ENCODE results near the gene TXNDC11.
A peak's percentile ranks its signal among the peaks of the same experiment; 100 is the strongest.
"Not testable (repeated sequence)": the region's sequence is repeated elsewhere in the genome, so short reads cannot be mapped to it uniquely, and the experiment has no call there.

Gene TXNDC11, protein sequence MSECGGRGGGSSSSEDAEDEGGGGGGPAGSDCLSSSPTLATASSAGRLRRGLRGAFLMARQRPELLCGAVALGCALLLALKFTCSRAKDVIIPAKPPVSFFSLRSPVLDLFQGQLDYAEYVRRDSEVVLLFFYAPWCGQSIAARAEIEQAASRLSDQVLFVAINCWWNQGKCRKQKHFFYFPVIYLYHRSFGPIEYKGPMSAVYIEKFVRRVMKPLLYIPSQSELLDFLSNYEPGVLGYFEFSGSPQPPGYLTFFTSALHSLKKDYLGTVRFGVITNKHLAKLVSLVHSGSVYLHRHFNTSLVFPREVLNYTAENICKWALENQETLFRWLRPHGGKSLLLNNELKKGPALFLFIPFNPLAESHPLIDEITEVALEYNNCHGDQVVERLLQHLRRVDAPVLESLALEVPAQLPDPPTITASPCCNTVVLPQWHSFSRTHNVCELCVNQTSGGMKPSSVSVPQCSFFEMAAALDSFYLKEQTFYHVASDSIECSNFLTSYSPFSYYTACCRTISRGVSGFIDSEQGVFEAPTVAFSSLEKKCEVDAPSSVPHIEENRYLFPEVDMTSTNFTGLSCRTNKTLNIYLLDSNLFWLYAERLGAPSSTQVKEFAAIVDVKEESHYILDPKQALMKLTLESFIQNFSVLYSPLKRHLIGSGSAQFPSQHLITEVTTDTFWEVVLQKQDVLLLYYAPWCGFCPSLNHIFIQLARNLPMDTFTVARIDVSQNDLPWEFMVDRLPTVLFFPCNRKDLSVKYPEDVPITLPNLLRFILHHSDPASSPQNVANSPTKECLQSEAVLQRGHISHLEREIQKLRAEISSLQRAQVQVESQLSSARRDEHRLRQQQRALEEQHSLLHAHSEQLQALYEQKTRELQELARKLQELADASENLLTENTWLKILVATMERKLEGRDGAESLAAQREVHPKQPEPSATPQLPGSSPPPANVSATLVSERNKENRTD

DNA sequence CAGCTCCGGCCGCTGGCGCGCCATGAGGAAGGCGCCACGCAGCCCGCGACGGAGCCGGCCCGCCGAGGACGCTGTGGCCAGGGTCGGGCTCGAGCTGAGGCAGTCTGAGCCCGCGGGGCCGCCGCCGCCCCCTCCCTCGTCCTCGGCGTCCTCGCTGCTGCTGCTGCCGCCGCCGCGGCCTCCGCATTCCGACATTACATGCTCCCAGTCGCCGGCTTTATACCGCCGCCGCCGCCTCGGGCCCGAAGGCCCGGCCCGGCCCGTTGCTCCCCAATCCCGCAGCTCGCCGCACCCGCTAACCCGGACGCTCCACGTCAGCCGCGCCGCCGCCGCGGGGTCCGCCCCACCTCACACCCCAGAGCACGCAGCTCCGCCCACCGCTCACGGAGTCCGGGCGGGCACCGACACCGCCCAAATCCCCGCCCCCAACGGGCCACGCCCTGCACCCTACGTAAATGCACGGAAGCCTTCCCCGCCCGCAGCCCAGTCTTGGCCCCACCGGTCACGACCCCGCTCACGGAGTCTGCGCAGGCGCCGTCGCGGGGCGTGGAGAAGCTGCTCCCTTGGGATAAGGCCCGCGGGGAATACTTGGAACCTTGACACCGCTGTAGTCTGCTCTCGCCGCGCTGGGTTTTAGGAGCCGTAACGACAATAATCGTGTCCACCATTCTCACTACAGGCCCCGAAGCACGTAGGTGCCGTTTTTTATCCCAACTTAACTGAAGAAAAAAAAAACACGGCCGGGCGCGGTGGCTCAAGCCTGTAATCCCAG, at the start of gene TXNDC11:
TSS of gene TXNDC11 (minus strand) at position 322 of the 772 bp plus-strand sequence. CDS start at position 195, 127 bp downstream.
- peak; percentile 99 for DNase-seq
- in situ Hi-C loops (cut with MboI; ENCODE audit: low pct_unique_long_range_greater_than_20kb, low sequenced_read_pairs), result no loop called here

DNA sequence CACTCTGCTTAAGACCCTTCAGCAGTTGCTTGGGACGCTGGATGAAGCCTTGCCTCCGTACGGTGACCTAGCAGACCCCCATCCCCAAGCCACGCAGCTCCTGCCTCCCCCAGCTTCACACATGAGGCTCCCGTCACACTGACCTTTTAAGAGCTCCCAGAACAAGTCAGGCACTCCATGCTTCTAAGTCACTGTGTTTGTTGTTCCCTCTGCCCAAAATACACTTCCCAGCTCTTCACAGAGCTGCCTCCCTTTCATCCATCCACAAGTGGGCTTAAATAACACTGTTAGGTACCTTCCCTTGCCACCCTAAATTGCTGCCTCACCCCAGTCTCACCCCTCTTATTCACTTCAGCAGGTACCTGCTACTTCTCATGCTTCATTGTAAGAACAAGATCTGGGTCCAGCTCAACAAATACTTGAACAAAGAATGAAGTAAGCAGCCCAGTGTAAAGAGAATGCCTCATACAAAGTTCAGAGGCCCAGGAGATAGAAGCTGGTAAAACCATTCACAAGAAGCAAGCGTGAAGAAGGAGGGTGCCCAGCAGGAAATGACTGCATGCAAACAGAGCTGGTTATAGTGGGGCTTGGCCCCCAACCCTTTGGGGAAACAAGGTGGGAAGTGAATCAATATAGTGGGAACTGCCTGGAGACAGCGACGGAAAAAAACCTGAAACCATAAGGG, 48.6 kb upstream of the TXNDC11 start:
- DNase-seq, result no peak
- in situ Hi-C loops (cut with MboI; ENCODE audit: low pct_unique_long_range_greater_than_20kb, low sequenced_read_pairs), result no loop called here

DNA sequence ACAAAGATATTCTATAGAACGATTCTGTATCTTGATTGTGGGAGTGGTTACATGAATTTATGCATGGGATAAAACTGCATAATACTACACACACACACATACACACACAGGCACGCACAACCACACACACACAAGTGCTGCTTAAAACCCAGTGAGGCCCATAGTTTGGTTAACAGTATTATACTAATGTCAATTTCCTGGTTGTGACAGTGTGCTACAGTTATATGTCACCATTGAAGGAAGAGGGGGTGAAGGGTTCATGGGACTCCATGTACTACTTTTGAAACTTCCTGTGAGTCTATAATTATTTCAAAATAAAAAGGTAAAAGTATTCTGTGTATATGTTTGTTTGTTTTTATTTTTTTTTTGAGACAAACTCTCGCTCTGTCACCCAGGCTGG, 46.3 kb upstream of the TXNDC11 start:
- DNase-seq, result no peak
- in situ Hi-C loops (cut with MboI; ENCODE audit: low pct_unique_long_range_greater_than_20kb, low sequenced_read_pairs), result no loop called here

DNA sequence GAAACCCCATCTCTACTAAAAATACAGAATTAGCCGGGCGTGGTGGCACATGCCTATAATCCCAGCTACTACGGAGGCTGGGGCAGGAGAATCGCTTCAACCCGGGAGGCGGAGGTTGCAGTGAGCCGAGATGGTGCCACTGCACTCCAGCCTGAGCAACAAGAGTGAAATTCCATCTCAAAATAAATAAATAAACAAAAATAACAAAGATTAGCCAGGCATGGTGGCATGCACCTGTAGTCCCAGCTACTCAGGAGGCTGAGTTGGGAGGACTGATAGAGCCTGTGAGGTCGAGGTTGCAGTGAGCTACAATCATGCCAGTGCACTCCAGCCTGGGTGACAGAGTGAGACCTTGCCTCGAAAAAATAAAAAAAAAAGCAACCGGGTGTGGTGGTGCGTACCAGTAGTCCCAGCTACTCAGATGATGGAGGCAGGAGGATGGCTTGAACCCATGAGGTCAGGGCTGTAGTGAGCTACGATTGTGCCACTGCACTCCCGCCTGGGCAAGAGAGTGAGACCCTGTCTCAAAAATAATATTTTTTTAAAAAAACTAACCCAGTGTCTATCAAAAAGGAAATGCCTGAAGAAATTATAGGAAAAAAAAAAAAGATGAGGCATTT, 42.4 kb upstream of the TXNDC11 start:
- in situ Hi-C loops (cut with MboI; ENCODE audit: low pct_unique_long_range_greater_than_20kb, low sequenced_read_pairs); DNase-seq: not testable (repeated sequence)

DNA sequence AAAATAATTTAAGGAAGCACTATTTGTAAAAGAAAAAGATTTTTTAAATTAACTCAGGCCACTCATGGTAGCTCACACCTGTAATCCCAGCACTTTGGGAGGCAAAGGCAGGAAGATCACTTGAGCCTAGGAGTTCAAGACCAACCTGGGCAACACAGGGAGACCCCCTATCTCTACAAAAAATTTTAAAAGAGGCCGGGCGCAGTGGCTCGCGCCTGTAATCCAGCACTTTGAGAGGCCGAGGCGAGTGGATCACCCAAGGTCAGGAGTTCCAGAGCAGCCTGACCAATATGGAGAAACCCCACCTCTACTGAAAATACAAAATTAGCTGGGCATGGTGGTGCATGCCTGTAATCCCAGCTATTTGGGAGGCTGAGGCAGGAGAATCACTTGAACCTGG, 41.7 kb upstream of the TXNDC11 start:
- DNase-seq; in situ Hi-C loops (cut with MboI; ENCODE audit: low pct_unique_long_range_greater_than_20kb, low sequenced_read_pairs): not testable (repeated sequence)

DNA sequence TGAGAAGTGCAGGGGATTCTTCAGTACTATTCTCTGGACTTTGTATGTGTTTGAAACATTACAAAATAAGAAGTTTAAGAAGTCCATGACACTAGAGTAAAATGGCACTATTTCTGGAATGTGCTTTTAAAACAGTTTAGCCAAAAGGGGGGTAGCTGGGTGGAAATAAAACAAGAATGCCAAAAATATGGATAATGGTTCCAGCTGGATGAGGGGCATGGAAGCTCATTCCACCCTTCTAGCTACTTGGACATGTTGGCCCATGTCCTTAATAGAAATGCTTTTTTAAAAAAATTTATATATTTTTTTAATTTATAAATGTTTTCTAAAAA, 41.3 kb upstream of the TXNDC11 start:
- in situ Hi-C loops (cut with MboI; ENCODE audit: low pct_unique_long_range_greater_than_20kb, low sequenced_read_pairs), result no loop called here
- DNase-seq, result no peak

DNA sequence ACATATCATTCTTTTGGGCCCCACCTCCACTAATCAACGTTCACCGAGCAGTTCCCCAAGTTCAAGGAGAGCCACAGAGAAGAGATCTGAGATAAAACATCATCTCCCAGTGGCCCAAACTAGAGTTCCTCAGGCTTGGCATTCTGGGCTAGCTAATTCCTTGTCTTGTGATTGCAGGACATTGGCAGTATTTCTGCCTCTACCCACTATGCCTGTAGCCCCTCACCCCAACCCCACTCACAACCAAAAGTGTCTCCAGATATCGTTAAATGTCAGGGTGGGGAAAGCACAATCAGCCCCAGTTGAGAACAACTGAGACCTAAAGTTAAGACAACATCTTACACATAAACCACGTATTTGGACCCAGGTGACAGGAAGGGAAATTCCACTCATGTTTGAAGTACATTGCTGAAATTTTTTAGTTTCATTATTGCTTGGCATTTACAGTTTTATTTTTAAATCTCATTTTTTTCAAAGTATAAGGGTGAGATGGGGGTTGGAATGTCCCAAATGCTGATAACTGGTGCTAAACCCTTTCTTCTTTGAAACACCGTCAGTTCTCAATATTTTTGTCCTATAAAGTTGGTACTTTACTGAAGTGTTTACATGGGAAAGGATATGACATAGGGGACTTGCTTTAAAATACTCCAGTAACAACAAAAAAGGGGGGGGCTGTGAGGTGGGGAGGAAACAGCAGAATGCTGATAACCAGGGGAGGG, 40.8 kb upstream of the TXNDC11 start:
- peak; percentile 62 for DNase-seq

DNA sequence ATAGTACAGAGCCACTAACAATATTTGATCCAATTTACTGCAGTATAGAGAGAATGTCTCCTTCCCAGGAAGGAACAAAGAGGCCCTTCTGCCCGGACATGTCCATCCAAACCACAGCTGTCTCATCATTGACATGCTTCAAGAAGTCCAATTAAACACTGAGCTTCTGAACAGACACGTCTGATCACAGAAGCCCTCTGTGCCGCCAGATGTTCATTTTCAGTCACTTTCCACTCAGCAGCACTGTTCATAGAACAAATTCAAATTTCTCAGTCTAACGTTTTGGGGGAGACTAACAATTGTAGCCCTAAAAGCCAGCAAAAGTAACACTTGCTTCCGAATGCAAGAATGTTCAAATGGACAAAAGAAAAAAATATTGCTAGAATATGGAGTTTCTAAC, 39.1 kb upstream of the TXNDC11 start:
- peak; percentile 78 for DNase-seq
- in situ Hi-C loops (cut with MboI; ENCODE audit: low pct_unique_long_range_greater_than_20kb, low sequenced_read_pairs), result no loop called here

More for the DNA sequence above, 40.8 kb upstream of the TXNDC11 start:
- in situ Hi-C loops (cut with MboI; ENCODE audit: low pct_unique_long_range_greater_than_20kb, low sequenced_read_pairs), result no loop called here

DNA sequence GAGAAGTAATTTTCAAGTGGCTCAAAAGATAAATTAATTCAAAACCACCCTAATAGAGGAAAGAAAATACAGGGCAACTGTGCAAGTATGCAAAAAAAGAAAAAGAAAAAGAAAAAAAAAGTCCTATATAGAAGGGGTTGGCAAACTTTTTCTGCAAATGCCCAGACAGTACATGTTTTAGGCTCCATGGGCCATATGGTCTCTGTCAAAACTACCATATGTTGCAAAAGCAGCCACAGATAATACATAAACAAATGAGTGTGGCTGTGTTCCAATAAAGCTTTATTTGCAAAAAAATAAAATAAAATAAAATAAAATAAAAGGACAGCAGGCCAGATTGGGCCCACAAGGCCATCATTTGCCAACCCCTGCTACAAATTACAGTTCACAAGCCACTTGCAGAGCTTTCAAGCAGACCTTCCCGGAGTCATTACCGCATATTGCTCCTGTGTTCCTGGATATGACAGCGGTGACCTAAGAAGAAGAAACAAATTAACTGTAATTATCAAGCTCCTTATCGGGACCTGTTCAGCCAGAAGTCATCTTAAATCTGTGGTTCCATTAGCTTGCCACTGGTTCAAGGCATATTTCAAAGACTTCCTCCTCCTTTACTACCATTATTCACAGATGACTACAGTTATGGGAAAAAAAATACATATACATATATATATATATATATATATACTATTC, 38.5 kb upstream of the TXNDC11 start:
- in situ Hi-C loops (cut with MboI; ENCODE audit: low pct_unique_long_range_greater_than_20kb, low sequenced_read_pairs), result no loop called here
- DNase-seq, result peak; percentile 70

DNA sequence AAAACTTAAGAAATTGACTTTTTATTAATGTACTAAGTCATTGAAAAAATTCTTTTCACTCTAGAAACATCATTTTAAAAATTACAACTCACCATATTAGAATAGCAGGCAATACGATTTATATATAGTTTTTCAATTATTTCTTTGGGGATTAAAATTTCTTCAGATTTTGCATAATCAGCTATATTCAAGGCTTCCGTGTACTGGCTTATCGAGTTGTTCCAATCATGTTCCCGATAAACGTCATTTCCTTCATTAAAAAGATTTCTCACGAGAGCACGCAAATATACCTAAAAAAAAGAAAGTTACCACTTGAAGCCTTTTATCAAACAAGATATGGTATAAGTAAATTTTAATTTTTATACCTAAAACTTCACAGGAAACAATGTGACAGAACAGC, 36.4 kb upstream of the TXNDC11 start:
- in situ Hi-C loops (cut with MboI; ENCODE audit: low pct_unique_long_range_greater_than_20kb, low sequenced_read_pairs), result no loop called here
- no peak for DNase-seq

DNA sequence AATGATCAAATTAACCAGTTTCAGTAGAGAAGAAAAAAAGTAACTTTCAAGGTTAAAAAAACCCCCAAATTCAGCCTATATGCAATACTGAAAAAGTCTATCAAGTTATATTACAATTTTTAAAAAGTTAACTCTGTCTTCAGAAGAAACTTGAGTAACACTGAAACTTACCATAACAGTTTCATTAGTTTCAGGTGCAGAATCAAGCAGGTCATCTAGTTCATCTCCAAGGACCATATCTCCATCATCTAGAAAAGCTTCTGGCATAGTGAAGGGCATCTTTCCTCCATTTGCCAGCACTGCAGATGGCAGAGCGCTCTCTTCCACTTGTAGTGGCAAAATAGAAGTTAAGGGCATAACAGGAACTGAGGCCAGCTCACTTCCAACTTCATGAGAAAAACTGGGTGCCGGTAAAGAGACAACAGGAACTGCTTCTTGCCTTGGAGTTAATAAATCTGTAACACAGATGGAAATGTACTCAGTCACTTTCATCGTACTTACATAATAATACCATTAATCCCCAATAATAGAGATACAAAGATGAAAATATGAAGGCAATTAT, 31.5 kb upstream of the TXNDC11 start:
- DNase-seq, result no peak
- in situ Hi-C loops (cut with MboI; ENCODE audit: low pct_unique_long_range_greater_than_20kb, low sequenced_read_pairs), result no loop called here

DNA sequence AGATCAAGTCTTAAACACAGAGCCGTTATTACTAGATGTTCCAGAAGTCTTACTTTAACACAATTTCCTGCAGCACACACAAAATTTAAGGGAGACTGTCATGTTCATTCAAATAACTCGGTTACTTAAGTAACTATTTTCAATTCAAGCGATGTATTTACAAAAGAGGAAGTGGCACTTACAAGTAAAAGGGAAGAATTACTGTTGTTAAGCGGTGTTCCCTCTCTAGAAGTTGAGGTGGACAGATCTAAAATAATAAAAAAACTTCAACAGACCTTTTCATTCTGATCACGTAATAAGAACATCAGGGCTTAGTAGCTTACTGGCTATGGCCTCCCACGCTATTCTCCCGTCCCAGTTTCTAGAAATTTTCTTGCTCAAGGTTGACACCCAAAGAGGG, 26.2 kb upstream of the TXNDC11 start:
- peak; percentile 75 for DNase-seq
- in situ Hi-C loops (cut with MboI; ENCODE audit: low pct_unique_long_range_greater_than_20kb, low sequenced_read_pairs), result no loop called here

DNA sequence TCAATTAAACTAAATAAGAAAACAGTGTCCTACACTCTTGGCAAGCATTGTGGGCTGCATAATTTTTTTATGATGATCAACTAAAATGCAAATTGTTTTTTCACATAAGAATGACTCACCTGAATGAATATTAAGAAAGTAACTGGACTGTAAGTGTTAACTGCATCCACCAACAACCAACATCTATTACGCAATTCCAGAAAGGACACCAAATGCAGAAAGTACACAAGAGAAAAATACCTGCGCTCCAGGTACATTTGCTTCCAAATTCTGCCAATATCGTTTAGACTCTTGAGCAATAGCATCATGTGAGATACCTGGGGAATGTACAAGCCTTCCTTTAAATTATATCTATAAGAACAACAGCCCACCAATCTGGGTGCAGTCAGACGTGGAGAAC, 19.8 kb upstream of the TXNDC11 start:
- no peak for DNase-seq
- in situ Hi-C loops (cut with MboI; ENCODE audit: low pct_unique_long_range_greater_than_20kb, low sequenced_read_pairs), result no loop called here

DNA sequence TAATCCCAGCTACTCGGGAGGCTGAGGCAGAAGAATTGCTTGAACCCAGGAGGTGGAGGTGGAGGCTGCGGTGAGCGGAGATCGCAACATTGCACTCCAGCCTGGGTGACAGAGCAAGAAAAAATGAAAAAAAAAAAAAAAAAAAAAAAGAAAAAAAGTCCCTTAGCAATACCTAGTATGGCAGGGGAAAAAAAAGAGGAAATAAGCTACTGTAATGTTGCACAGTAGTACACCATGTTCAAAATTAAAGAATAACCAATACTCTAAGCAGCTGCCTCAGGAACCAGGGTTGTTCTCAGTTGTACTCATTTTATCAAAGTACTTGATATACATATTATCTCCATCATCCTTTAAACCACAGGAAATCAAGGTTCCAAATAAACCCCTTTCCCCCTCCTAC, 17.3 kb upstream of the TXNDC11 start:
- DNase-seq, result no peak
- in situ Hi-C loops (cut with MboI; ENCODE audit: low pct_unique_long_range_greater_than_20kb, low sequenced_read_pairs), result no loop called here

DNA sequence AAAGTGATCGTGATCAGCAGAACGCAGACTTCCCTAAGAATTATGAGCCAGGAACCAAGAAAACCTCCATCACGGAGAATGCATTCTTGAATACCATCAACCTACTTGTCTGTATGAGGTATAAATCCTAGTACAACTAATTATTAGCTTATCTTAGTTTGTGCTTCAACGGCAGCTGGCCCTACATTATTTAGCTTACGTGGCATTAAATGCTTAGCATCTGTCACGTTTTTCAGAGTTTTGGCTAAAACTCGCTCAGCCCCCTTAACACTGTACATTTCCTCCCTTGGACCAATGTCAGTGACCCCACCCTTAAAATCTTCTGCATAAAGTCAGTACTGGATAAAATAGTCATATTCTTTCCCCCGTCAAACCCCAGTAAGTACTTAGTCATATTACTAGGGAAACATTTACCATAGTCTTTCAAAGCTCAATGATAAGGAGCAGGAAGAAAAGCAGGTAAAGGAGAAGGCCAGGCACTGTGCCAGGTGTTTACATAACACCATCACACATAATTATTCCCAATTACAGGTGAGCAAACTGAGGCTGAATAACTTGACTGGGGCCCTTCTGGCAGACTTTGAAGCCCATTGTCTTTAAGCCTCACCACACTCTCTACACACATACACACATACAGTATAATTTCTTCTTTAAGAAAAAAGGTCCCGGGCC, 16.6 kb upstream of the TXNDC11 start:
- in situ Hi-C loops (cut with MboI; ENCODE audit: low pct_unique_long_range_greater_than_20kb, low sequenced_read_pairs), result no loop called here

DNA sequence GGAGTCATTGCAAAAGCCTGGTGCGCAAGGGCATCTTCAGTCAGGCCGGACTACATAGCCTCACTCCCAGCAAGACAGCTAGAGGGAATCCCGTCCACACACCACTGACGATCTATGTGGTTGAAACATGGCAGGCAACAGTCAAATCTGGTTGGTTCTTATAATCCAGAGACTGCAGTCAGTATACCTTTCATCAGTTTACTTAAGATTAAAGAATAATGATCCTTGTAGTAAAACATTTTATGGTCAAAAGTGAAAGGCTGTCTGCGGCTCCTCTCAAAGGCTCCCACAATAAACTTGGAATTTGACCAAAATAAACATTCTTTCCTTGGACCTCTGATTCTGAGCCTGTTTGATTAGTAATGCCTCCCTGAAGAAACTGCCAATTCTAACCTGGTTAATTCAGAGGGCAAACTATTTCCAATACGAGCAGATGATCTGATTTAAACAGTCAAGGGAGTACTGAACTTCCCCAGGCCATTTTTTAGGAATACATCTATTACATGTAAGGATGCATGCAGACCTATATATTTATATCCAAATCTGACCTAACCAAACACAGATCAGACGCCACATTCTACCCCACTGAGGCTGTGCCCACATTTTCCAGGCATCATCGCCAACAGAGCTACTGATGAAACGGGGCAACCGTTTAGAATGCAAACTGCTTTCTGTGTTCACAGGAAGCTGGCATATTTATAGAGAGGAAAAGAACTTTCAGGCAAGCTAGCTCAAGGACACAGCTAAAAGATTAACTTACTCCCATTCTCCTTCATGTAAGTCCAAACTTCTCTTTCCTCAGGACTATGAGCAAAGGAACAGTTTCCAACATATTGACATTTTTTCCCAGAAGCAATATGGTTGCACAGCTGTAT, 15.3 kb upstream of the TXNDC11 start:
- in situ Hi-C loops (cut with MboI; ENCODE audit: low pct_unique_long_range_greater_than_20kb, low sequenced_read_pairs), result no loop called here
- no peak for DNase-seq

More for the DNA sequence above, 16.6 kb upstream of the TXNDC11 start:
- DNase-seq, result no peak
